GM19397 (cell line): ENCODE results near the gene GADD45G.

Experiments
- ATAC-seq: cut with Tn5 transposase; IDR thresholded peaks from one replicate; pipeline ENCODE4 v1.9.1; 2021; ENCODE audit warnings: mild to moderate bottlenecking, moderate library complexity; ENCODE audit not compliant: unreplicated experiment

Gene GADD45G

DNA sequence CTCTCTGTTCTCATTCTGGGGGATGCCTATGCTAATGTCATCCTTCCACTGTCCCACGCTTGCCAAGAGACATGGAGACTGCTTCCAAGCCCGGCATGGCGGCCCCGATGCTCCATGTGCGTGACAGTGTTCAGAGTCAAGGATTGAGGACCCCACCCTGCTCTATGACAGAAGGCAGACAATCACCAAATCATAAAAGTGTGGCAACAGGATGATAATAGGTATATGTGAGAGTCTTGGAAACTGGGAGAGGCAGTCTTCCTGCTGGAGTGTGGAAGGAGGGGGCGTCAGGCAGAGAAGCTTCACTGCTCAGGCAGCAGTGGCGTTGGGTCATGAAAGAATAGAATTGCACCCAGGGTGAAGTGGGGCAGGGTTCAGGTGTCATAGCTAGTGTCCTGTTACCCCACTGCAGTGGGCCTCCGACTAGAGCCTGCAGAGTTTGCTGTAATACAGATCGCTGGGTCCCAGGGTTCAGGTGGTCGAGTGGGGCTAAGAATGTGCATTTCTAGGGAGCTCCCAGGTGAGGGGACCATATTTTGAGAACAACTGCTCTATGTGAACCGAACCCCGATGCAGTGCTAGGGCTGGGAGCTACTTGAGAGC lies 12.5 kb upstream of the GADD45G start:
- no peak for ATAC-seq

DNA sequence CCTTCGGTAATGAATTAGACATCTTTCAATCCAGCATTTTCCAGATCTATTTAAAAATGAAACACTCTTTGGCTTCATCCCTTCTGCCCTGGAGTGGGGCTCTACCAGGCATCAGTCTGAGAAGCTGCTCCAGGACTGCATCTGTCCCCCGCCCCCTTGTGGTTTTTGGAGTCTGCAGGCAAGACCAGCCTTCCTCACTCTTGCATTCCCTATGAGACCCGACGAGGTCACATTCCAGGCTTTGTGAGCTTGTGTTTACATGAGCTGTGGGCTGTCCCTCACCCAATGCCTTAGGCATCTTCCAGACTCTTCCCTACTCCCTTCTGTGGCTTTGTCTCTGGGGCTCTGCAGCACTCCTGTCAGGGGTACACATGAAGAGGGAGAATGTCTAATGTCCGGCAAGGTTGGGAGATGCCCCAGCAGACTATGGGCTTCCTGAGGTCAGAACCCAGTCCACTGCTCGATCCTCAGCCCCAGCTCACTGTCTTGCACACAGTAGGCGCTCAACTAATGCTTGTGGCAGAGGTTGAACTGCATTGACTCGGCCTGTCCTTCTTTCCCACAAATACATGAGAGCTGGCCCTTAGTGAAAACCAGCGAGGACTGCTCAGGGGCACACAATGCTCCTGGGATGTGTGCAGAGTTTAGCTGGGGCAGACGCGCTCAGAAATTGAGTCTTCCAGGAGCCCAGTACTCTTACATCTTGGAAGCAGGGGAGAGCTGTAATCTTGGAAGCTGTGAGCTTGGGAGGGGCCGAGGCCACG lies 11.7 kb upstream of the GADD45G start:
- ATAC-seq = no peak

- ATAC-seq = no peak
Observed at GRCh38 chr9:89593727-89594427, 10.9 kb upstream of the GADD45G start.

- ATAC-seq = no peak
Observed at GRCh38 chr9:89594811-89595550, 9.8 kb upstream of the GADD45G start.

- ATAC-seq = no peak
Observed at GRCh38 chr9:89595646-89596045, 9.2 kb upstream of the GADD45G start.

DNA sequence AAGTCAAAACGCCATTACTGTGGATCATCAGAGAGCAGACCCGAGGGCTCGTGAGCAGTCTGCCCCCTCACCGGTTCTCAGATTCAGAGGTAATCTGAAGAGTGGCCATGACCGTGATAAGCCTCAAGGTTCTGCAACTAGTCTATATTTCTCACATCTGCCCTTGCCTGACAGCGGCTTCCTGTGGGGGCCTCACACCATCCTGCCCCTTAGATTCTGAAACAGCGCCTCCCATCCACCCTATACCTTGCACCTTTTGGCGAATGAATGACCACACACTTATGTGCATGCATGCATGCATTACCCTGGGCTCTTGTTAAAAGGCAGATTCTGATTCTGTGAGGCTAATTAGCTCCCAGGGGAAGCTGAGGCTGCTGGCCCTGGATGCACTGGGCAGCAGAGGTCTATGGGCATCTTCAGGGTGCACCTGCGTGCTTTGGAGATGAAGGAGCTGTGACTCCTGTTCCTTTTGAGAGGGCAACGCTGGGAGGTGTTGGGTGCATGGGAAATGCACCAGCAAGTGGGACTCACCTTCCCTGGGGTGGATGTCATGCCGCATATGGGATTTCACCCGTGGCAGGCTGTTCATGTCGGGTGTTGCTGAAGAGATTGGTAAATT lies 7.8 kb upstream of the GADD45G start:
- no peak for ATAC-seq

DNA sequence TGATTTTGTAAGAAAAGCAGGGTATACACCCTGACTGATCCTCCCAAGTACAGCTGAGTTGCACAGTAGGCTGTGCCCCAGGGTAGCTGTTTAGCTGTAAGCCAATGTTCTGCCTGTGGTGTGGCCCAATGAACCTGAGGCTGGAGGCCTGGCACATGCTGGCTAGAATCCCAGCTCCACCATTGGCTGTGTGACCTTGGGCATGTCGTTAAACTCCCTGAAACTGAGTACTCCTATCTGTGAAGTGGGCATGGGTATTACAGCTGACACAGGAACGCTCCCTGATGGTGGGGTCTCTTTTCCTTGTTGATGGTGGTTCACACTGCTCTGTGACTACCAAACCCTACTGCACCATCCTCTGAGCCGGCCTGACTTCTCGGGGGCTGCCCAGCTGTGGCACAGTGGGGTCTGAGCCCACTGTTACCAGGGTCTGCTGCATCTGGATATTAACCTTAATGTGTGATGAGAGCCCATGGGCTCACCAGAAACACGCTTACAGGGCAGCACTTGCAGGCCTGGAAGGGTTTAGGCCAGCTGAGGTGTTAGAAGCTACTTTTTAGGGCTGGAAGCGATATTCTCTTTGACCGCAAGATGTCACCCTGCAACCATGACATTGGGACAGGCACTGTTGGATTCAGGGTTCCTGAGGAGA lies 7.0 kb upstream of the GADD45G start:
- ATAC-seq = no peak

DNA sequence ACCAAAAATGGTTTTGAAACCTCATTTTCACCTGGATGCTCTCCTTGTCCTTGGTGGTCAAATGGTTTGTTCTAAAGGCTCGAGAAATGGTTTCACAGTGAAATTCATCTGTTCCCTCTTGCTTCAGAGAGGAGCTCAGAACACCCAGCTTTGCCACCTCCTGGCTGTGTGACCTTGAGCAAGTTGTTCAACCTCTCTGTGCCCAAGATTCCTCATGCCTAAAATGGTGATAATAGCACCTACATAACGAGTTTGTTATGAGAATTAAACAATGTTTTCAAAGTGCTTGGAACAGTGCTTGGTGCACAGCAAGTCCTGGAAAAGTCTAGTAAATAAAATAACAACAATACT lies 6.5 kb upstream of the GADD45G start:
- no peak for ATAC-seq

DNA sequence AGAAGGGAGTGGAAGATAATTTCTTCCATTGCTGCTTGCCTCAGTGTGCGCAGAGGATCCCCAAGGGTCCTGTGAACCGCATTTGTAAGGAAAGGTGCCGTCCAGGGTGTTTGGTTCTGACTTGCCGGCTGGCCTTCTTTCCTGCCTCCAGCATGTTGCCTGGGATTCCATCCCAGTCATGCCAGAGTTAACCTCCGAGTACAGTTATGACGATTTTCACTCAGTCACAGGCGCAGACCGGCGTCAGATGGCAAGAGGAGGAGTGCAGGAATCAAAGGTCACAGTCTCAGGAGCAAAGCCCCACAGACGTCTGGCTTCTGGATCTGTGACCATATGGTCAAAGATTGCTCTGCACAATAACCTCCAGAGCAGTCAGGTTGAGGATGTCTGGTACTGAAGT lies 5.9 kb upstream of the GADD45G start:
- no peak for ATAC-seq

GRCh38 chr9:89600831-89601230 lies 4.0 kb upstream of the GADD45G start:
- no peak for ATAC-seq

- ATAC-seq = no peak
Observed at GRCh38 chr9:89601306-89601705, 3.5 kb upstream of the GADD45G start.

- no peak for ATAC-seq
Observed at GRCh38 chr9:89601856-89602562, 2.8 kb upstream of the GADD45G start.

DNA sequence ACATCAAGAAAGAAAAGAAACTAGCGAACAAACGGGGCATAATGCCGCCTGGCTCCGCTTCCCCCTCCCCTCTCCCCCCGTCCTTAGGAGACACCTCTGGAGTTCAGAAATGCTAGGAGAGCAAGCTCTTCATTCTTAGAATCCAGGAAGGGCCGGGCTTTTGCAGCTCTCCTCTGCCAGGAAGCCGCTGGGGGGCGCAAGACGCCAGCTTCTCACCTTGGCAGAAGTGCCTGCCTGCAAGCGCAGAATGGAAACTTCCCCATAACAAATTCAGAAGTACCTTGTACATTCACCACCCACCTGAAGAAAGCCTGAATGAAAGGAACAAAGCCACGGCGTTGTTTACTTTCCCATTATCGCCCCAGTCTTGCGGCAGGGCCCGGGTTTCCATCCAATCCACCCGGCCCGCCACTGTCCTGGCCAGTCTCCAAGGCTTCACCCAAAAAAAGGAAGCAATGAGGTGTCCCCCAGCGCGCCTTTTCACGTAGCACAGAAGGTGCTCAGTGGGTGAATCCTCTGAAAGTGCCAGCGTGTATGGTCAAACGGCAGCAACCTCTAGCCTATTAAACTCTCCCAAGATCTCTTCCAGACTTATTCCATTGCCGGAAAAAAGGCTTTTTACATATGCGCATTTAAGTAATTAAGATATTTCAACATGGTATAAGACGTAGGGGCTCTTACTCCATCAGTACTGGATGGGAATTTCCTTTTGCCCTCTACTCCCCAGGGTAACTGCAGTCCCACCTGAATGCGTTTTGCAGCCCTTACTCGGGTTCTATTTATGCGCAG lies 1.6 kb upstream of the GADD45G start:
- ATAC-seq = no peak

GRCh38 chr9:89603767-89604665 lies 796 bp upstream of the GADD45G start:
- ATAC-seq = no peak

DNA sequence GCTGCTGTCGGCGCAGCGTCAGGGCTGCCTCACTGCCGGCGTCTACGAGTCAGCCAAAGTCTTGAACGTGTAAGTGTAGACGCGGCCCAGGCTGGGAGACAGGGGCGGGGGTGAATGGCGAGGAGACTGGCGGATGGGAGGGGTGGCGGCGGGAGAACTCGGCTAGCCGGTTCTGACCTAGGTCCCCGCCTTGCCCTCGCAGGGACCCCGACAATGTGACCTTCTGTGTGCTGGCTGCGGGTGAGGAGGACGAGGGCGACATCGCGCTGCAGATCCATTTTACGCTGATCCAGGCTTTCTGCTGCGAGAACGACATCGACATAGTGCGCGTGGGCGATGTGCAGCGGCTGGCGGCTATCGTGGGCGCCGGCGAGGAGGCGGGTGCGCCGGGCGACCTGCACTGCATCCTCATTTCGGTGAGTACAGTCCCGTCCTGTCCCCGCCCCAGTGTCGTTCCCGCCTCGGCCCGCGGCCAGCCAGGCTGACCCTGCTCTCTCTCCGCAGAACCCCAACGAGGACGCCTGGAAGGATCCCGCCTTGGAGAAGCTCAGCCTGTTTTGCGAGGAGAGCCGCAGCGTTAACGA lies 745 bp downstream of the GADD45G start:
- no peak for ATAC-seq

DNA sequence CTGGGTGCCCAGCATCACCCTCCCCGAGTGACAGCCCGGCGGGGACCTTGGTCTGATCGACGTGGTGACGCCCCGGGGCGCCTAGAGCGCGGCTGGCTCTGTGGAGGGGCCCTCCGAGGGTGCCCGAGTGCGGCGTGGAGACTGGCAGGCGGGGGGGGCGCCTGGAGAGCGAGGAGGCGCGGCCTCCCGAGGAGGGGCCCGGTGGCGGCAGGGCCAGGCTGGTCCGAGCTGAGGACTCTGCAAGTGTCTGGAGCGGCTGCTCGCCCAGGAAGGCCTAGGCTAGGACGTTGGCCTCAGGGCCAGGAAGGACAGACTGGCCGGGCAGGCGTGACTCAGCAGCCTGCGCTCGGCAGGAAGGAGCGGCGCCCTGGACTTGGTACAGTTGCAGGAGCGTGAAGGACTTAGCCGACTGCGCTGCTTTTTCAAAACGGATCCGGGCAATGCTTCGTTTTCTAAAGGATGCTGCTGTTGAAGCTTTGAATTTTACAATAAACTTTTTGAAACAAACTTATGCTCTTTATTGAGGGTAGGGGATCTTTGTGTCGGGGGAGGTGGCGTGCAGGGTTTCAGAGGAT lies 1.3 kb downstream of the GADD45G start:
- no peak for ATAC-seq

DNA sequence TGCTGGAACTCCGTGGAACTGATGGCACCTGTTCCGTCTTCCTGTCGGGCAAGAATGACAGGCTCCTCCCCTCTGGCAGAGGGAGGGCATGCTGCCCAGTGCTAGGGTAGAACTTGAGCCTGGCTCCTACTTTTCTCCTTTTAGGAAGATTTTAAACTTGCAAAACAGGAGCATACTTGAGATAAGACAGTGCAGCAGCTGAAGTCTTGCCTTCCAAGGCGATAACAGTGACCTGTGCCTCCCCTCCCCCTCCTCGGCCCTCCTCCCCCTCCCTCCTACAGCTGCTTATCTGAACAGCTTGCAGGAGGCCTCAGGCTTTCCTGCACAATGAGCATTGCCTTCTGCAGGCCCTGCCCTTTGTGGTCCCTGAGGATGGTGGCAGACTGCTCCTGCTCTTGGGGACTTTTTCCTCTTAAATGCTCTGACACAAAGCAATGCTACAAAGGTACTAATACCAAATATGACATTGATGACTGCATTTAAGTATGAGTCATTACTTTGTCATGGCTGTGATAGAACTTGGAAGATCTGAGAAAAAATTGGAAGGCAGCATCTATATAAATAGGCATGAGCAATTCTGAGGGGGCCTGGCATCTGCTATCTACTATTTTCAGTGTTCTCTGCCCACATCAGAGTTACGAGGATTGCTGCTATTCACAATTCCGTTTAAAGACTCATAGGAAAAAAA lies 2.0 kb downstream of the GADD45G start:
- ATAC-seq = no peak
